ENCODE data around the gene FNDC11. TPM values are rescaled to one million over a fixed set of nuclear protein-coding genes. Genes with fewer than 3 reads are reported as not detected.

FNDC11 gene
- total RNA-seq, 1 donor from 2014 or later = 0.32 TPM

DNA sequence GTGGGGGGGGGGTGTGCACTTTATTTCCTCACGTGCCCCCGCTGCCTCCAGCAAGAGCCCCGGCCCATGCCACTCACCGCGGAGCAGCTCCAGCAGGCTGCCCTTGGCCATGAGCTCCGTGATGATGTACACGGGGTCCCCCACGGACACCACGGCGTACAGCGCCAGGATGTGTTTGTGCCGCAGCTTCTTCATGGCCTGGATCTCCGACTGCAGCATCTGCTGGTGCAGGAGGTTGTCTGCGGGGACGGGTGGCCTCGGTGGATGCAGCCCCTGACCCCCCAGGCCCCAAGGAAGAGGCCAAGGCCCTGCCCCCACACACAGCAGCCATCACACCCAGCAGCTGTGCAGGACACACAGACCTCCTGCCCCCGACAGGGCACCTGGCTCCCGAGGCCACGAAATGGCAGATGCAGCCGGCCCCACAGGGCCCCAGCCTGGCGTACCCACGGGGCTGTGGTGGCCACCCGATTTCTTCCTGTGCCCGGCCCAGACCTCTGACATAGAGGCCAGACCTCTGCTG lies 21.4 kb upstream of the FNDC11 start:
- peaks cover 7% of the 10 kb centered on the region for H3K4me1 ChIP-seq
- no peak overlapping the region for H3K27ac ChIP-seq
- no peaks in the 10 kb centered on the region for H3K36me3 ChIP-seq
- DNase-seq (no peak), ATAC-seq (no peak)
- intact Hi-C loops (cut with DNase I) = no loop called here
- H3K9me3 ChIP-seq = no peaks in the 10 kb centered on the region
- H3K27me3 ChIP-seq = no peaks in the 10 kb centered on the region
- TF ChIP-seq, protein P1, sequence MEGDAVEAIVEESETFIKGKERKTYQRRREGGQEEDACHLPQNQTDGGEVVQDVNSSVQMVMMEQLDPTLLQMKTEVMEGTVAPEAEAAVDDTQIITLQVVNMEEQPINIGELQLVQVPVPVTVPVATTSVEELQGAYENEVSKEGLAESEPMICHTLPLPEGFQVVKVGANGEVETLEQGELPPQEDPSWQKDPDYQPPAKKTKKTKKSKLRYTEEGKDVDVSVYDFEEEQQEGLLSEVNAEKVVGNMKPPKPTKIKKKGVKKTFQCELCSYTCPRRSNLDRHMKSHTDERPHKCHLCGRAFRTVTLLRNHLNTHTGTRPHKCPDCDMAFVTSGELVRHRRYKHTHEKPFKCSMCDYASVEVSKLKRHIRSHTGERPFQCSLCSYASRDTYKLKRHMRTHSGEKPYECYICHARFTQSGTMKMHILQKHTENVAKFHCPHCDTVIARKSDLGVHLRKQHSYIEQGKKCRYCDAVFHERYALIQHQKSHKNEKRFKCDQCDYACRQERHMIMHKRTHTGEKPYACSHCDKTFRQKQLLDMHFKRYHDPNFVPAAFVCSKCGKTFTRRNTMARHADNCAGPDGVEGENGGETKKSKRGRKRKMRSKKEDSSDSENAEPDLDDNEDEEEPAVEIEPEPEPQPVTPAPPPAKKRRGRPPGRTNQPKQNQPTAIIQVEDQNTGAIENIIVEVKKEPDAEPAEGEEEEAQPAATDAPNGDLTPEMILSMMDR (IDR thresholded peaks at IDR 0.05) = no peak
- no peak overlapping the region for H3K4me3 ChIP-seq

DNA sequence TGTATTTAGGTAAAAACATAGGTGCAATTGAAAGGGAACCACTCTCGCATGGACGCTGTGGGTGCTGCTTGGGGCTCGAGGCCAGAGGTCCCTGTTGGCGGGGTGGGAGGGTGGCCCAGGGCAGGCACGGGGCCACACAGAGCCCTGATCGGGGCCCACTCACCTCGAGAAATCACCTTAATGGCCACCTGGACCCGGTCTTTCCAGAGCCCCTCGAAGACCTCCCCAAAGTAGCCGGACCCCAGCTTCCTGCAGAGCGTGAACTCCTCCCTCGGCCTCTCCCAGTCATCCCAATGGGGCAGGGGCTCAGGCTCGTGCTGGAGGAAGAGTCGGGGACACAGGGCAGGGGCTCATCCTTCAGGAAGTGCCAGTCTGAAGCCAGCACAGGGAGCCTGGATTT lies 20.6 kb upstream of the FNDC11 start:
- Histone ChIP-seq H3K27me3 (no peaks in the 10 kb centered on the region), H3K4me3 (no peak overlapping the region), H3K27ac (no peak overlapping the region), H3K4me1 (peaks cover 15% of the 10 kb centered on the region), H3K9me3 (no peaks in the 10 kb centered on the region), H3K36me3 (no peaks in the 10 kb centered on the region)
- DNase-seq = no peak
- intact Hi-C loops (cut with DNase I) = no loop called here
- ATAC-seq = no peak
- TF ChIP-seq, protein P1 (IDR thresholded peaks at IDR 0.05) = no peak

DNA sequence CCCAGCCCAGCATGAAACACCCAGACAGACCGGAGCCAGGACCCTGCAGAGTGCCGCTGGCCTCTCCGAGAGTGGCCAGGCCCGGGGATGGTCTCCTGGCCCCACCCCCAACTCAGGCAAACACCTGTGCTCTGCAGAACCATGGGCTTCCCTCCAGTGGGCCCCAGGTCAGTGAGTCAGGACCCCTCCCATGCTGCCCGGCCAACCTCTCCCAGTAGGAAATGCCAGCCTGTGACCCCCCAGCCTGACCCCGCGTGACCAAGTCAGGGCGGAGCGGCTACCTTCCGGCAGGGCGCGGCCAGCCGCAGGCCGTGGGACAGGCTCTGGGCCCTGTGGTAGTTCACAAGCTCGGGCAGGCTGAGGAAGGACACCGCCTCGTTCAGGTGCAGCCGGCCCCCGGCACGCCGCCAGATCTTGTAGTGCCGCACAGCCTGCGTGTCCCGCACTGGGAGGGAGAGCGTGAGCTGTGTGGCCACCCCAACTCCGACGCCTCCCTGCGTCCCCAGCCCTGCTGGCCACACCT lies 20.0 kb upstream of the FNDC11 start:
- Histone ChIP-seq H3K27me3 (no peaks in the 10 kb centered on the region), H3K4me1 (peaks cover 20% of the 10 kb centered on the region), H3K27ac (no peak overlapping the region), H3K9me3 (no peaks in the 10 kb centered on the region), H3K4me3 (no peak overlapping the region), H3K36me3 (no peaks in the 10 kb centered on the region)
- ATAC-seq = peak; percentile 0
- DNase-seq = peak; percentile 86
- TF ChIP-seq, protein P1 (IDR thresholded peaks at IDR 0.05) = no peak
- intact Hi-C loops (cut with DNase I) = no loop called here

DNA sequence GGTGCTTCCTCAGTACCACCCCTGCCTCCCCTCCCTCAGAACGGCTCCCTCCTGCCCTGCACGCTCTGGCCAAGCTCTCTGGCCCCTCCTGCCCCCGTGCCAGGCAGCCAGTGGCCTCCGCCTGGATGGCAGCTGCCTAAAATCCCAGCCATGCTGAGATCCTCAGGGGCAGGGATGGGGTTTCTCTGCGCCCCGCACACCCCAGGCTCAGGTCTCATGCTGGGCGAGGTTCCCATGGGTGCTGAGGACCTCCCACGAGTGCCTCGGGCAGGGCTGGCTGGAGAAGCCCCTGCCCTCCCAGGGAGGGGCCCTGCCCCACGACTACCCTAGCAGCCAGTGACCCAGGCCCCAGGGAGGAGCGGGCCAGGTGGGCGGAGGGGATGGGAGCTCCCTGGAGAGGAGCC lies 19.5 kb upstream of the FNDC11 start:
- Histone ChIP-seq H3K4me1 (peaks cover 20% of the 10 kb centered on the region), H3K9me3 (no peaks in the 10 kb centered on the region), H3K27ac (no peak overlapping the region), H3K4me3 (no peak overlapping the region), H3K27me3 (no peaks in the 10 kb centered on the region), H3K36me3 (no peaks in the 10 kb centered on the region)
- TF ChIP-seq, protein P1 (IDR thresholded peaks at IDR 0.05) = no peak
- DNase-seq (no peak), ATAC-seq (no peak)
- intact Hi-C loops (cut with DNase I) = no loop called here

DNA sequence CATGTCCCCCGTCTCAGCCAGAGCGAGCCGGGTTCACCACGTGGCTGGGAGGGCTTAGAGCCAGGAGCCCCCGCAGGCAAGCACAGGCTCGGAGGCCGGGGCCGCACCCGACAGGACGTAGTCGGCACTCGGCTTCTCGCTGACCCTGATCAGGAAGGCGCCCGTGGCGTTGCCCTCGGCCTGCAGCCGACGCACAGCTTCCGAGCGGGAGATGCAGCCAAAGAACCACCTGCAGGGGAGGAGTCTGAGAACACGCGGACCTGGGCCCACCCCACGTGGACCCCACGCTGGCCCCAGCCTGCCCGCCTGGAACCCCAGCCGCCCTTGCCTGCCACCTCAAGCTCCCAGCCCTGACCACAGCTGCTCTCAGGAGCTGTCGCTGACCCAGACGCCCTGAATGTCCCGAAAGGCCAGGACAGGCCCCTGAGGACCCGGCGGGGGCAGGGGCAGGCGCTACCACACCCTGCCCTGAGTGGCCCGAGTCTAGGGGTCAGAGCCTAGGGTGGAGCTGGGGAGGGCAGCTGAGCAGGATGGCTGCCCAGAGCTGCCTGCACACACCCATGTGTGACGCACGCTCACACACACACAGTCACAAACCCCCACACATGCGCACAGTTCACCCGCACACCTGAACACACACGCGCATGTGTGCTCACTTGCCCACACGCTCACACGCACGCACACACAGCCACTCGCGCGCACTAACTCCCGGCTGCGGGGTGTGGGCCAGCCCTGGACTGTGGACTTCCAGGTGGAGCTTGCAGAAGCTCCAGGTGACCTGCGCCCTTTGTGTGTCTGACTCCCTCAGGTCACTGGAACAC lies 18.9 kb upstream of the FNDC11 start:
- Histone ChIP-seq H3K27me3 (no peaks in the 10 kb centered on the region), H3K4me1 (peaks cover 20% of the 10 kb centered on the region), H3K9me3 (no peaks in the 10 kb centered on the region), H3K27ac (no peak overlapping the region), H3K4me3 (no peak overlapping the region), H3K36me3 (no peaks in the 10 kb centered on the region)
- TF ChIP-seq, protein P1 (IDR thresholded peaks at IDR 0.05) = no peak
- ATAC-seq = no peak
- no peak for DNase-seq
- intact Hi-C loops (cut with DNase I) = loop anchor here (5.0 kb wide), 1 partner anchor 437 kb away; no protein-coding TSS in a partner anchor

Measured in upper lobe of right lung (tissue), 1 donor.